ENCODE results near the gene NDOR1.

The NDOR1 gene

GRCh38 chr9:137168904-137169856 lies 36.3 kb upstream of the NDOR1 start:
- H3K4me3 ChIP-seq (ENCODE audit: control insufficient read depth, low read depth, low read length), result no peak overlapping the region
- peak; percentile 30 for DNase-seq (ENCODE audit: low read depth)
- TF ChIP-seq CTCF (conservative IDR thresholded peaks at IDR 0.05; ENCODE audit: control insufficient read depth, insufficient read depth, low read depth, low read length), result no peak

DNA sequence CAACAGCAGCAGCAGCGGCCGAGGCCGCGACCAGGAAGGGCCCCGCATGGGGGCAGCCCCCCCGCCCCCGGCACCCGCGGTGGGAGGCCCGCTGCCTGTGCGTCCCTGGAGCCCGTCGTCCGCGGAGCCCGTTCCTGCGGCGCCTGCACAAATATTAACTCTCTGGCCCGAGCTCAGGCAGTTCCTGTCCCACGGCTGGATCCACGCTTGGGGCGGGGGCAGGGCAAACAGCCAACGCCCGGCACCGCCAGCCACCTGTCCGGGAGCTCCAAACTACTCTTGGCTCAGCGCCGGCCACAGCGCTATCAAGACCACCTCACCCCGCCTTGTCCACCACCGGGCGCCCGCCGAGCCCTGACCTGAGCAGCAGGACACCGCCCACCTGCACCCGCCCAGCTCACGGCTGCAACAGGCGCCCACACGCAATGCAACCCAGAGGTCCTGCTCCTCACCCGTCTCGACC lies 35.6 kb upstream of the NDOR1 start, which contains the start of gene LRRC26:
Gene LRRC26 (minus strand): TSS at position 156 of the 463 bp plus-strand sequence. CDS start 108 bp downstream, at position 48.
- TF ChIP-seq CTCF (conservative IDR thresholded peaks at IDR 0.05; ENCODE audit: control insufficient read depth, insufficient read depth, low read depth, low read length), result no peak
- DNase-seq (ENCODE audit: low read depth), result no peak
- H3K4me3 ChIP-seq (ENCODE audit: control insufficient read depth, low read depth, low read length), result no peak within 1 kb of the TSS

- TF ChIP-seq CTCF (conservative IDR thresholded peaks at IDR 0.05; ENCODE audit: control insufficient read depth, insufficient read depth, low read depth, low read length), result no peak
- H3K4me3 ChIP-seq (ENCODE audit: control insufficient read depth, low read depth, low read length), result no peak overlapping the region
- DNase-seq (ENCODE audit: low read depth), result no peak
Observed at GRCh38 chr9:137170486-137171148, 34.9 kb upstream of the NDOR1 start.

DNA sequence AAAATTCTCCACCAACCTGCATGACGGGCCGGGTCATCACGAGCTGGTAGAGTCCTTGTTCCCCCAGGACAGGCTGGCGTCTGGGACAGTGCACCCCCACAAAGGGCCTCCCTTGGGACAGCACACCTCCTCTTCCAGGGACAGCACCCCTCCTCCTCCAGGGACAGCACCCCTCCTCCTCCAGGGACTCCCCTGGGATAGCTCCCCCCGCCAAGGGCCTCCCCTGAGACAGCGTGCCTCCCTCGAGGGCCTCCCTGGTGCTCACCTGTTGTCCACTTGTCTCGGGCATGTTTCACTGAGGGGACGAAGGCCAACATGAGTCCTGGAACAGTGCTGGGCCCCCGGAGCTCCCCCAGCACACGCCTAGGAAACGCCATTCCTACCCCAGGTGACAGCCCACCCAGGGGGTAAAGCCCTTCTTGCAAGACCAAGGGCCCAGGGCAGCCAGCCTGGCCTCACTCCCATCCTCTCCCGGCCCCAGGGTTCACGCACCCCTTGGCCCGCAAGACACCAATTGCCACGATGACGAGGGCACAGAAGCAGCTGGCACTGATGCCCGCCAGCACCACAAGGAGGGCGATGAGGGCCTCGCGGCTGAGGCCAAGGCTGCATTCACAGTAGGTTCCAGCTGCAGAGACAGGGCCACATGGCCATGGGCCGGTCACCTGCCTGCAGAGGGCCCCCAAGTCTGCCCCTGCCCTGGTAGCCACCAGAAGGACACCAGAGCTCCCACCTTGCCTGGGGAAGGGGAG lies 34.2 kb upstream of the NDOR1 start:
- no peak for TF ChIP-seq CTCF (conservative IDR thresholded peaks at IDR 0.05; ENCODE audit: control insufficient read depth, insufficient read depth, low read depth, low read length)
- DNase-seq (ENCODE audit: low read depth), result no peak
- H3K4me3 ChIP-seq (ENCODE audit: control insufficient read depth, low read depth, low read length), result no peak overlapping the region

- H3K4me3 ChIP-seq (ENCODE audit: control insufficient read depth, low read depth, low read length), result no peak overlapping the region
- no peak for TF ChIP-seq CTCF (conservative IDR thresholded peaks at IDR 0.05; ENCODE audit: control insufficient read depth, insufficient read depth, low read depth, low read length)
- DNase-seq (ENCODE audit: low read depth), result no peak
Observed at GRCh38 chr9:137172901-137173795, 32.4 kb upstream of the NDOR1 start.
